ENCODE data around the gene SV2C. TPM values are rescaled to one million over a fixed set of nuclear protein-coding genes. Genes with fewer than 3 reads are reported as not detected.

The SV2C gene
- total and polyA plus RNA-seq, 4 donors: under 0.01 to 0.04 (median 0.03) TPM; not detected in 1

DNA sequence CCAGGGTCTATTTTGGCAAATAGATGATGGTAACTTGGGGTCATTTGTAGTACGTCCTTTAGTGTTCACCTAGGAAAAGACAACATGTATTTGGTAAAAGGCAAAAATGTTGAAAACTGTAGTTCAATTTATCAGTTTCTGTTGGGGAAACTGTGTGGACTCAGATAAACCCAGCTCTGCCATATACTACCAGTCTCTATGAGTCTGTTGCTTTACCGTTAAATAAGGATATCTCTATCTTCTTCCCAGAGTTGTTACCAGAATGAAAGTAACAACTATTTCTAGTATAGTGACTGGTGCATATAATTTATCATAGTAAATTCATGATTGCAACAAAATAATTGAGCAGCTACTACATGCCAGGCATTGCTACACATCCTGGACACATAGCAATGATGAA, 316.1 kb downstream of the SV2C start:
- Histone ChIP-seq H3K4me1 (ENCODE audit: control insufficient read depth in 4 of 4, insufficient read depth in 4 of 4, low read length in 3 of 4) (peaks cover 0 to 10% (median 5%) of the 10 kb centered on the region in 4 donors), H3K27ac (ENCODE audit: low read depth in 1 of 2, low read length in 2 of 2) (no peak overlapping the region), H3K9ac (ENCODE audit: low read depth in 1 of 2, low read length in 2 of 2) (no peak overlapping the region), H3K27me3 (ENCODE audit: control insufficient read depth in 4 of 4, insufficient read depth in 4 of 4, low read length in 3 of 4) (no peaks in the 10 kb centered on the region), H3K9me3 (ENCODE audit: control insufficient read depth in 4 of 4, low read length in 3 of 4) (no peaks in the 10 kb centered on the region), H3K36me3 (ENCODE audit: control insufficient read depth in 4 of 4, insufficient read depth in 3 of 4, low read depth in 1 of 4, low read length in 3 of 4) (no peaks in the 10 kb centered on the region), H3K4me3 (ENCODE audit: low read depth in 1 of 3, low read length in 3 of 3) (no peak overlapping the region)
- no peak for DNase-seq (ENCODE audit: low spot score)
- TF ChIP-seq, protein P1, sequence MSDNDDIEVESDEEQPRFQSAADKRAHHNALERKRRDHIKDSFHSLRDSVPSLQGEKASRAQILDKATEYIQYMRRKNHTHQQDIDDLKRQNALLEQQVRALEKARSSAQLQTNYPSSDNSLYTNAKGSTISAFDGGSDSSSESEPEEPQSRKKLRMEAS (IDR thresholded peaks at IDR 0.05): no peak
- TF ChIP-seq FOXA2 (IDR thresholded peaks at IDR 0.05) (no peak), RAD21 (IDR thresholded peaks at IDR 0.05) (no peak), HNF4A (conservative IDR thresholded peaks at IDR 0.05) (no peak), EGR1 (IDR thresholded peaks at IDR 0.05; ENCODE audit: low read depth in 2 of 2) (no peak), YY1 (IDR thresholded peaks at IDR 0.05) (no peak), JUND (IDR thresholded peaks at IDR 0.05) (no peak), FOXA1 (IDR thresholded peaks at IDR 0.05) (no peak), HNF4G (IDR thresholded peaks at IDR 0.05) (no peak), GABPA (IDR thresholded peaks at IDR 0.05 in 1 of 2, conservative IDR thresholded peaks at IDR 0.05 in 1 of 2) (no peak), TAF1 (conservative IDR thresholded peaks at IDR 0.05) (no peak), NR2F2 (IDR thresholded peaks at IDR 0.05) (no peak), SP1 (IDR thresholded peaks at IDR 0.05) (no peak), ATF3 (IDR thresholded peaks at IDR 0.05) (no peak)
- TF ChIP-seq, protein P2, sequence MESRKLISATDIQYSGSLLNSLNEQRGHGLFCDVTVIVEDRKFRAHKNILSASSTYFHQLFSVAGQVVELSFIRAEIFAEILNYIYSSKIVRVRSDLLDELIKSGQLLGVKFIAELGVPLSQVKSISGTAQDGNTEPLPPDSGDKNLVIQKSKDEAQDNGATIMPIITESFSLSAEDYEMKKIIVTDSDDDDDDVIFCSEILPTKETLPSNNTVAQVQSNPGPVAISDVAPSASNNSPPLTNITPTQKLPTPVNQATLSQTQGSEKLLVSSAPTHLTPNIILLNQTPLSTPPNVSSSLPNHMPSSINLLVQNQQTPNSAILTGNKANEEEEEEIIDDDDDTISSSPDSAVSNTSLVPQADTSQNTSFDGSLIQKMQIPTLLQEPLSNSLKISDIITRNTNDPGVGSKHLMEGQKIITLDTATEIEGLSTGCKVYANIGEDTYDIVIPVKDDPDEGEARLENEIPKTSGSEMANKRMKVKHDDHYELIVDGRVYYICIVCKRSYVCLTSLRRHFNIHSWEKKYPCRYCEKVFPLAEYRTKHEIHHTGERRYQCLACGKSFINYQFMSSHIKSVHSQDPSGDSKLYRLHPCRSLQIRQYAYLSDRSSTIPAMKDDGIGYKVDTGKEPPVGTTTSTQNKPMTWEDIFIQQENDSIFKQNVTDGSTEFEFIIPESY (IDR thresholded peaks at IDR 0.05): no peak
- TF ChIP-seq, protein P3, sequence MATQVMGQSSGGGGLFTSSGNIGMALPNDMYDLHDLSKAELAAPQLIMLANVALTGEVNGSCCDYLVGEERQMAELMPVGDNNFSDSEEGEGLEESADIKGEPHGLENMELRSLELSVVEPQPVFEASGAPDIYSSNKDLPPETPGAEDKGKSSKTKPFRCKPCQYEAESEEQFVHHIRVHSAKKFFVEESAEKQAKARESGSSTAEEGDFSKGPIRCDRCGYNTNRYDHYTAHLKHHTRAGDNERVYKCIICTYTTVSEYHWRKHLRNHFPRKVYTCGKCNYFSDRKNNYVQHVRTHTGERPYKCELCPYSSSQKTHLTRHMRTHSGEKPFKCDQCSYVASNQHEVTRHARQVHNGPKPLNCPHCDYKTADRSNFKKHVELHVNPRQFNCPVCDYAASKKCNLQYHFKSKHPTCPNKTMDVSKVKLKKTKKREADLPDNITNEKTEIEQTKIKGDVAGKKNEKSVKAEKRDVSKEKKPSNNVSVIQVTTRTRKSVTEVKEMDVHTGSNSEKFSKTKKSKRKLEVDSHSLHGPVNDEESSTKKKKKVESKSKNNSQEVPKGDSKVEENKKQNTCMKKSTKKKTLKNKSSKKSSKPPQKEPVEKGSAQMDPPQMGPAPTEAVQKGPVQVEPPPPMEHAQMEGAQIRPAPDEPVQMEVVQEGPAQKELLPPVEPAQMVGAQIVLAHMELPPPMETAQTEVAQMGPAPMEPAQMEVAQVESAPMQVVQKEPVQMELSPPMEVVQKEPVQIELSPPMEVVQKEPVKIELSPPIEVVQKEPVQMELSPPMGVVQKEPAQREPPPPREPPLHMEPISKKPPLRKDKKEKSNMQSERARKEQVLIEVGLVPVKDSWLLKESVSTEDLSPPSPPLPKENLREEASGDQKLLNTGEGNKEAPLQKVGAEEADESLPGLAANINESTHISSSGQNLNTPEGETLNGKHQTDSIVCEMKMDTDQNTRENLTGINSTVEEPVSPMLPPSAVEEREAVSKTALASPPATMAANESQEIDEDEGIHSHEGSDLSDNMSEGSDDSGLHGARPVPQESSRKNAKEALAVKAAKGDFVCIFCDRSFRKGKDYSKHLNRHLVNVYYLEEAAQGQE (IDR thresholded peaks at IDR 0.05): no peak
- 96% methylated on average over 2 of the region's 2 CpGs for WGBS

GRCh38 chr5:76400466-76400865, 317.3 kb downstream of the SV2C start:
- no peaks in the 10 kb centered on the region for H3K36me3 ChIP-seq (ENCODE audit: control insufficient read depth in 4 of 4, insufficient read depth in 3 of 4, low read depth in 1 of 4, low read length in 3 of 4)
- 75% methylated on average over 5 of the region's 5 CpGs for WGBS
- TF ChIP-seq FOXA2 (IDR thresholded peaks at IDR 0.05): no peak
- H3K4me3 ChIP-seq (ENCODE audit: low read depth in 1 of 3, low read length in 3 of 3): no peak overlapping the region
- peaks cover 0 to 22% (median 14%) of the 10 kb centered on the region in 4 donors for H3K4me1 ChIP-seq (ENCODE audit: control insufficient read depth in 4 of 4, insufficient read depth in 4 of 4, low read length in 3 of 4)
- H3K9ac ChIP-seq (ENCODE audit: low read depth in 1 of 2, low read length in 2 of 2): no peak overlapping the region
- no peak for DNase-seq (ENCODE audit: low spot score)
- no peaks in the 10 kb centered on the region for H3K9me3 ChIP-seq (ENCODE audit: control insufficient read depth in 4 of 4, low read length in 3 of 4)
- no peak overlapping the region for H3K27ac ChIP-seq (ENCODE audit: low read depth in 1 of 2, low read length in 2 of 2)
- H3K27me3 ChIP-seq (ENCODE audit: control insufficient read depth in 4 of 4, insufficient read depth in 4 of 4, low read length in 3 of 4): no peaks in the 10 kb centered on the region

Data from liver (tissue), 9 donors.